Measurements from ENCODE around the gene GXYLT2.

Gene GXYLT2

DNA sequence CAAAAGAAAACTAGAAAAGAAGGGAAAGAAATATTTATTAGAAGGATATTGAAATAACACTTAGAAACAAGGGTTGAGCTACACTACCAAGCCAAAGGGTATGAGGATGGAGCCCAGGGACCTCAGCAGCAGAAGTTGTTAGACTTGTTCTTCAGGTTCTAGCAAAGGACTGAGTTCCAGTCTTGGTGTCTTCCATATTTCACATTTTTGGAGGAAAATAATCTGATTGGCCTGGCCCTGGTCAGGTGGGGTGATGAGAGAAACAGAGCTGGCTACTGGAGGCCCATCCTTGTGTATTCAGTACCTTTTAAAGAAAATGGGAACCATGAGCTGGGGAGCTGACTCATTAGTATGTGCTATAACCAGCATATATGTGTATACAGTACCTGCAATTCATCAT lies 137.0 kb downstream of the GXYLT2 start:
- no peak for DNase-seq

DNA sequence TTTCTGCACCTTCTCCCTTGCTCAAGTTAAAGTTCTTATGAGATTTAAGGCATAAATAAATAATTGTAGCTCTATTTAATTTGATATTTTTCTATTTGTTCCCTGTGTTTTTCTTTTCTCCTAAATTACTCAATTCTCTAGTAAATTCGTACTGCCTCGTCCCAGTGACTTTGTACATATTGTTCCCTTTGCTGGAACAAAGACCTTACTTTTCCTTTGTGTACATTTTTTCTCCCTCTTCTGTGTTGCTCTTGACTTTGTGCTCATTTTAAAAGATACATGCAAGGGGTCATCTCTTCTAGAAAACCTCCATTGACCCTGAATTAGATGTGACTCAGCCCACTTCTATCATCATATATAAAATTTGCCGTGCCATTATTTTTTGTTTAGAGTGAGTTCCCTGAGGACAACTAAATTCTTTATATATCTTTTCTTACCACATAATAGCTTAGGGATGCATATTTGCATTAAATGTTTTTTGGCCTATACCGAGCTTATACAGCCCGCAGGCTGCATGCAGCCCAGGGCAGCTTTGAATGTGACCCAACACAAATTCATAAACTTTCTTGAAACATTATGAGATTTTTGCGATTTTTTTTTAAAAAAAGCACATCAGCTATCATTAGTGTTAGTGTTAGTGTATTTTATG lies 138.4 kb downstream of the GXYLT2 start:
- no peak for DNase-seq

All from fibroblast of upper back skin (primary cell).